NCI-H1694 treated with DMSO at 0.1 percent for 48 hours (cell line): ENCODE measurements around the gene BBS1.
A peak's percentile ranks its signal among the peaks of the same experiment; 100 is the strongest.
"Not testable (repeated sequence)": the region's sequence is repeated elsewhere in the genome, so short reads cannot be mapped to it uniquely, and the experiment has no call there.

Experiments
- DNase-seq: peaks from one replicate; lab custom pipeline; 2025; lab: John Stamatoyannopoulos, UW

The BBS1 gene

GRCh38 chr11:66579017-66579606 lies 68.7 kb downstream of the BBS1 start:
- DNase-seq = peak; percentile 31

GRCh38 chr11:66580803-66581202 lies 70.4 kb downstream of the BBS1 start:
- DNase-seq = no peak

- DNase-seq = no peak
These were observed 70.8 kb downstream of the BBS1 start for GRCh38 chr11:66581261-66581660.

- DNase-seq = not testable (repeated sequence)
These were observed 72.2 kb downstream of the BBS1 start for GRCh38 chr11:66582565-66583147.
